GM12873 (cell line): Measurements from ENCODE around the gene GLIS2.

Source experiments
- CTCF ChIP-seq: IDR thresholded peaks from 2 replicates; pipeline ENCODE4 v1.5.1; 2012; ENCODE audit warnings: low read depth, mild to moderate bottlenecking, moderate library complexity, low read length, control low read depth; ENCODE audit not compliant: insufficient read depth; ENCODE audit errors: missing control alignments

GLIS2 gene

GRCh38 chr16:4347010-4347409 lies 31.1 kb downstream of the GLIS2 start:
- TF ChIP-seq CTCF: no peak

- no peak for TF ChIP-seq CTCF
Measured at GRCh38 chr16:4347765-4348509, 32.1 kb downstream of the GLIS2 start.

- no peak for TF ChIP-seq CTCF
Measured at GRCh38 chr16:4349332-4349731, 33.5 kb downstream of the GLIS2 start.

DNA sequence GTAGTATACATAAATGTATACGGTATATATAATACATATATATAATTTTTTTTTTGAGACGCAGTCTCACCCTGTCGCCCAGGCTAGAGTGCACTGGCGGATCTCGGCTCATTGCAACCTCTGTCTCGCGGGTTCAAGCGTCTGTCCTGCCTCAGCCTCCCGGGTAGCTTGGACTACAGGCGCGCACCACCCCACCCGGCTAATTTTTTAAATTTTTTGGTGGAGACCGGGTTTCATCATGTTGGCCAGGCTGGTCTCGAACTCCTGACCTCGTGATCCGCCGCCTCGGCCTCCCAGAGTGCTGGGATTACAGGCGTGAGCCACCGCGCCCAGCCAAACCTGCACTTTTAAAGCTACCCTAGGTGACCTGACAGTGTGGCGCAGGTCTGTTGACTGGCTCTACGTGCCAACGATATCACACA lies 34.5 kb downstream of the GLIS2 start:
- TF ChIP-seq CTCF: no peak

- TF ChIP-seq CTCF: no peak
Measured at GRCh38 chr16:4350787-4351659, 35.2 kb downstream of the GLIS2 start, which contains the start of gene PAM16. PAM16 (minus strand) TSS chr16:4351321; CDS start chr16:4351234, 87 bp downstream.

GRCh38 chr16:4351880-4352279 lies 36.0 kb downstream of the GLIS2 start:
- TF ChIP-seq CTCF: no peak

DNA sequence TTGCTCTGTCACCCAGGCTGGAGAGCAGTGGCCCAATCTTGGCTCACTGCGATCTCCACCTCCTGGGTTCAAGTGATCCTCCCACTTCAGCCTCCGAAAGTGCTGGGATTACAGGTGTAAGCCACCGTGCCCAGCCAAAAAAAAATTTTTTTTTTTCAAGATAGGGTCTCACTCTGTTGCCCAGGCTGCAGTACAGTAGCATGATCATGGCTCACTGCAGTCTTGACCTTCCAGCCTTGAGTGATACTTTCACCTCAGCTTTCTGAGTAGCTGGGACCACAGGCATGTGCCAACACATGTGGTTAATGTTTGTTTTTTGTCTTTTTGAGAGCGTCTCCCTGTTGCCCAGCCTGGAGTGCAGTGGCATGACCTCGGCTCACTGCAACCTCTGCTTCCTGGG lies 37.0 kb downstream of the GLIS2 start:
- no peak for TF ChIP-seq CTCF
